ENCODE results near the gene NEK6.
A peak's percentile ranks its signal among the peaks of the same experiment; 100 is the strongest.

Gene NEK6

GRCh38 chr9:124281931-124282371, 24.2 kb downstream of the NEK6 start:
- DNase-seq, result no peak

DNA sequence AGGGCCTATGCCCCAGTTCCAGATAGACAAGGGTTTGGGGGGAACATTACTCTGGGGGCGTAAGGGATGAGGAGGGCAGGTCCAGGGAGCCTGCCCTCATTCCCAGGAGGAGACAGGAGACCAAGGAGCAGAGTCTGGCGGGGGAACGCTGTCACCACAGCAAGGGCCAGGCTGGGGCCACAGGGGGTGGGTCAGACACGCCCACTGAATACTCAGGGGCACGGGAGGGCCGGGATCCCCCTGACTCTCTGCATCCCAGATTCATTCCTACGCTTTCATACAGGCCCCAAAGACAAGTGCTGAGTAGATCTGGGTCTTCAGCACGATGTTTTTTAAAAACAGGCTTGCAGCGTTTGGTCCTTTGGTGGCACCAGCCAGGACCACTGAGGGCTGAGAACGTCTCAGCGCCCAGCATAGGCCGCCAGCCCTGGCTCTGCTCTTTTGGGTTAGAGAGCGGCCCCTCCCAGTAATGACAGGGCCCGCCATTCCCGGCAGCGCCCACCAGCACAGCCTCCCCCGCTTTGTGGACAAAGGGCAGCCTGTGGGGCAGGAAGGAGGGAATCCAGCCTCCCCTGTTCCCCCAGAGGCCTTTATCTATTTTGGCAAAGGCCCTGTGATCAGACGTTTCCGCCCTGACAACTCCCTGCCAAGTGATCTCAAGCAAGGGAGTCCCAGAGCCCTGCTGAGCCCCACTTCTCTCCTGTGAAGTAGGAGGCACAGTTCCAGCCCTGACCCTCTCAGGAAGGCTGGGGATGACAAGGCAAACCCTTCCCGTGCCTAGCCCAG, 24.9 kb downstream of the NEK6 start:
- DNase-seq, result no peak

DNA sequence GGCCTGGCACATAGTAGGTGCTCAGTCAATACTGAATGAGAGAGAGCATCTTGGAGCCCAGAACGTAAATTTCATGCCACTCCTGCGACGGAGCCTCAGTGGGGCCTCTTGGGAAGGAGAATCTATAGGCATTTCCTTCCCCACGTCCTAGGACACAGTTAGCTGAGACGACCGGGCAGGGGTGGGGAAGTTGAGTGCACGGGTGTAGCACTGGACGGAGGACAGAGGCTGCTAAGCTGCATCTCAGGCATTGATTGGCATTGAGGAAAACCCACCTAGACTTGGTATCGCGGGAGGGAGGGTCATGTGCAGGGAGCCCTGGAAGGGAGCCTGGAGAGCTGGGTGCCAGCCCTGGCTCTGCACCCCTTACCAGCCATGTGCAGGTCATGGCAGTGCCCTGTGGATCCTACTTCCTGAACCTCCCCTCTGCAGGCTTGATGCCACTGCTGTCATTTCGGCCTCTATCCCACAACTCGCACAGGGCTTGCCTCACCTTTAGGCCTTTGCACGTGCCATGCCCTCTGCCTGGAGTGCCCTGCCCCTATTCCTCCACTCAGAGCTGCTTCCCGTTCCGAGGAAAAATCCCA, 25.6 kb downstream of the NEK6 start:
- DNase-seq, result no peak

- DNase-seq, result no peak
Observed at GRCh38 chr9:124284237-124284831, 26.6 kb downstream of the NEK6 start.

DNA sequence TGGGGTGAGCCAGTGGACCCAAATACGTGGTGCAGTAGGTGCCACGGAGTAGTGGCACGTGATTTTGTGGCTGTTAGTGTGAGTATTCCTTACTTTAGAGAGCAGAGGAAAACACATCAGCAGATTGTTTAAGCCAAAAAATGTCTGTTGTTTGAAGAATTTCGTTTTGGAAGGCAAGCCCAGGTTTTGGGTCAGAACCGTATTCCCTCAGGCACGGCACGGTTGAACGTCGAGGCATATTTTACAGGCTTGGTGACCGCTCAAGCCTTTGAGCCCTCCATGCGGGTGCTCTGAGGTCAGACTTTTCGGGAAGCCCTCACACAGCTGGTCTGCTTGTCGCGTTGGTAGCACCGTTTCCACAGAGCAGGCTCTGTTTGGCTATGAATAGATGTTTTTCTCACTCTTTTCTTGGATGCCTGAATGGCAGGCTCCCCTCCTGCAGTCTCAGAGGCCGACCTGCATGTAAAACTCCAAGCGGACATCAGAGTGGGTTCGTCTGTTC, 27.2 kb downstream of the NEK6 start:
- DNase-seq, result no peak

GRCh38 chr9:124285490-124285889, 27.7 kb downstream of the NEK6 start:
- DNase-seq, result no peak

GRCh38 chr9:124285903-124286291, 28.1 kb downstream of the NEK6 start:
- peak; percentile 8 to 22 for DNase-seq

- peak; percentile 34 to 46 for DNase-seq
Observed at GRCh38 chr9:124286292-124286931, 28.7 kb downstream of the NEK6 start.

GRCh38 chr9:124290053-124290591, 32.4 kb downstream of the NEK6 start:
- no peak for DNase-seq

DNA sequence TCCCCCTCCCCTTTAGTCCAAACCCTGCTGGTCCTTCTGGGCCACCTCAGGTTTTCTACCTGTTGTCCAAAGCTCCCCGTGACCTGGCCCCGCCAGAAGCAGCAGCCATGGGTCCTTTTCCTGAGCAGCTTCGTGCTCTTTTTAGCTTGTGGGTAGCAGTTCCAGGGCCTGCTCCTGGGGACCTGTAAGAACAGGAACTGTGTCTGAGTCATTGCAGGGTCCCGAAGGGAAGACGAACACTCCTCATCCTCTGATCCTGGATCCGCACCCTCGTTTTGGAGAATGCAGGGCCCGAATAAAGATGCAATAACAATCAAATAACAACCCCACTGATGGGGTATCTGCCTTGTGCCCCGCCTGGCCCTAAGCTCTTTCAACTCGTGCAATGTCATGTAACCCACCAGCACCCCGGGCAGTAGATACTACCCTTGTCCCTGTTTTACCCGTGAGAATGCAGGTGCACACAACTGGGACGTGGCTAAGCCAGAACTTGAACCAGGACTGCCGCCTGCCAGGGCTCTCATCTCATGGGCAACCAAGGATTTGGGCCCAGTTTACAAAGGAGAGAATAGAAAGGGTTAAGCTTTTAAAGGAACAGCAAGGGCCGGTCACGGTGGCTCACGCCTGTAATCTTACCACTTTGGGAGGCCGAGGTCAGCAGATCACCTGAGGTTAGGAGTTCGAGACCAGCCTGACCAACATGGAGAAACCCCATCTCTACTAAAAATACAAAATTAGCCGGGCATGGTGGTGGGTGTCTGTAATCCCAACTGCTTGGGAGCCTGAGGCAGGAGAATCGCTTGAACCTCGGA, 33.2 kb downstream of the NEK6 start:
- DNase-seq, result no peak

DNA sequence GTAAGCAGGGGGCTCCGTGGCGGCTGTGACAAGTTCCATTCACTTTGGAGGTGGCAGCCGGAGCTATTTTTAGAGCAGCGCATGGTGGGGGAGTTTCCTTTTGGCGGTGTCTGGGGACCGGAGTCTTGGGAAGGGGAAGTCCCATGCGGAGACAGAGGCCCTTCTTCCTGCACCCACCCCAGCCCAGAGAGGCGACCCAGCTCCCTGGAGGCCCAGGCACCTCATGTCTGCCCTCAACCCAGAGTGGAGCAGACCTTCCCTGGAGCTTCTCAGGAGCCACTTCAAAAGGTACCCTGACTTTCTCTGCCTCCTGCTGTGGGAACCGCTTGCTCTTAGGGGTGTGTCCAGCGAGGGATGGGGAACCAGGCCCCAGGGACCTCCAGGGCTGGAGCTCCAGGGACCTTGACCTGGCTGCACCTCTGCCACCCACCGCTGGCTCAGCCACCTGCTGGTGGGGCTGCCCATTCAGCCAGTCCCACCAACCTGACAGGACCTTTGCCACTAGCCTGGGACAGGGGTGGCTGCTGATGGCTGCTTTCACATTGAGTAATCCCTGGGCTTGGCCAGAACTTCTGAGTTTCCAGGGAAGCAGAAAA, 34.1 kb downstream of the NEK6 start:
- peak in 1 of 2 donors; percentile 26 for DNase-seq

DNA sequence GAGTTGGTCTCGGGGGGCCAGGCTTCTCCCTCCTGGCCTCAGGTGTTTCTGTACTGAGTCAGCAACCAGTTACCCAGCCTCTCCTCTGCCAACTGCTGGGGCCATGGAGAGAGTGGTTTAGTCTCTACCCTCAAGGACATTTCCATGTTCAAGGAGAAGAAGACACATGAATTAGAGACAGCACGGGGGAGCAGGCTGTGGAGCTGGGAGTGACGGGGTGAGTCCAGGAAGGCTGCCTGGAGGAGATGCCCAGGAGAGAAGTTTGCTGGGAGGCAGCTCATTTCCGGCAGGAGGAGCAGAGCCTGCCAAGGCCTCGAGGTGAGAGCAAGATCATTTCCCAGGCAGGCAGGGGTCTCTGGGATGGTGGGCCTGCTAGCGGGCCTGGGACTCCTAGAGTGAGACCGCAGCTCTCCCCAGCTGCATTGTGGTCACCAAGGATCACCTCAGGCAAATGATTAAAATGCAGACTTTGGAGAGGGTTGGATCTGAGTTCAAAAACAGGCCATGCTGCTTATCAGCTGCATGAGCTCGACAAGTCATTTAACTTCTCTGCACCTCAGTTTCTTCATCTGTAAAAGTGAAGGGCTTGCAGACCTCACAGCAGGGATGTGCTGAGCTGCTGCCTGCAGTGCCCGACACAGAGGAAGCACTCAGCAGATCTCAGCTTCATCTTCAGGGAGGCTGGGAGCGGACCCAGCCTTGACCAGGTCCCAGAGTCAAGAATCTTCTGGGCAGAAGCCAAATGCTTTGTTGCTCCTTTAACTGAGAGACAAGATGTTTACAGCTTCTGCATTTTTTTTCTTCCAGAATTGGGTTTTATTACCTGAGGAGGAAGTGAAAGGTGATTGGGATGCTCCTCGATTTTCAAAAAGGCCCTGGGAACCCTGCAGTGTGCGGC, 35.2 kb downstream of the NEK6 start:
- no peak for DNase-seq

DNA sequence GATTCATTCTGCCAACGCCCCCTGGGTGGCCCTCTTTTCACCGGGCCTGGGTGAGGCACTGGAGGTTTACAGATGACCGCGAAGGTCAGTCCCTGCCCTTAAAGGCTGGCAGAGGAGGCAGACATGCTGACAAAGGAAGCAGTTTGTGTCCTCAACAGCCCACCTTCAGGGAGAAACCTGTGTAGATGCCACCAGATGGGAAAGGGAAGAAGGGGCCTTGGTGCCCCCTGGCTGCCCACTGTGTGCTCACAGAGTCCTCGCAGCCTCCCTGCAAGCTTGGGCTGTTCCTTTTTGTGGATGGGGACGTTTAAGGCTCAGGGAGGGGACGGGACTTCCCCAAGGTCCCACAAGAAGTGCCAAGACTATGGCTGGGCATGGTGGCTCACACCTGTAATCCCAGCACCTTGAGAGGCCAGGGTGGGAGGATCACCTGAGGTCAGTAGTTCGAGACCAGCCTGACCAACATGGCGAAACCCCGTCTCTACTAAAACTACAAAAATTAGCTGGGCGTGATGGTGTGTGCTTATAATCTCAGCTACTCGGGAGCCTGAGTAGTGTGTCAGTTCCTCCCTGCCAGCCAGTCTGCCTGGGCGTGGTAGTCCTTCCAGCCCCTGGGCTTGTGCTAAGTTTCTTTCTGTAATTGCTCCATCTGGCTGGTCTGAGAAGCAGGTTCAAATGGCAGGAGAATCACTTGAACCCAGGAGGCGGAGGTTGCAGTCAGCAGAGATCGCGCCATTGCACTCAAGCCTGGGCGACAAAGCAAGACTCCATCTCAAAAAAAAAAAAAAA, 36.2 kb downstream of the NEK6 start:
- no peak for DNase-seq

GRCh38 chr9:124295159-124295794, 37.5 kb downstream of the NEK6 start:
- no peak for DNase-seq

- no peak for DNase-seq
Observed at GRCh38 chr9:124296094-124296493, 38.3 kb downstream of the NEK6 start.

GRCh38 chr9:124296796-124297550, 39.2 kb downstream of the NEK6 start:
- no peak for DNase-seq

- no peak for DNase-seq
Observed at GRCh38 chr9:124297551-124297901, 39.8 kb downstream of the NEK6 start.

DNA sequence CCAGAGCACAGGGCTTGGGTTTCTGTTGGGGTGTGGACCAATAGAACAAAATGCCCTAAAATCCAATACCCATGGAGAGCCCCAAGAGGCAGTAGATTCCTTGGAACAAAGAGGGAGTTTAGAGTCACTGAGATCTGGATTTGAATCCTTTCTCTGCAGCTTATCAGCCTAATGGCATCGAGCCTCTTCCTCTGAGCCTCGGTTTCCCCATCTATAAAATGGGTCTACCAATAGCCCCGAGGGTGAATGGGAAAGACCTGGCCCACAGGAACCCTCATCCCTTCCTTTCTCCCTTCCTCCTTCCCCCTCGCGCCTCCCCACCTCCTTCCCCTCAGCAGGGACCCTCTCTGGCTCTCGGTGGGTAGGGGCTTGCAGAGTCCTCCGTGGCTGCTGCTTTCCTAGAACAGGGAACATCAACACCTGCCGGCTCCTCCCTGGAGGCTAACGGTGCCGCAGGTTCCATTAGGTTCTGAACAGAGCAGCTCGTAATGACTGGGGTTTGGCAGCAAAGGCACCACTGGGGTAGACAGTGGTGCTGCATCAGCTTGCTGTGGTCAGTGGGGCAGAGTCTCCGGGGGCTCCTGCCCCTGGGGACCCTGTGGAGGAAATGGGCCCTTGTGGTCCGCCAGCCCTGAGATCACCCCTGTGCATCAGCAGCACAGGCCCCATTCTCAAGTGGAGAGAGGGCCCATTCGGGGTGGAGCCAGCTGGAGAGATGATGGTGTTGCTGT, 40.3 kb downstream of the NEK6 start:
- no peak for DNase-seq

Measured in activated CD4-positive, alpha-beta T cell treated with anti-CD3 and anti-CD28 coated beads for 4 hours (primary cell).